GM12892 (cell line): ENCODE data around the gene TMEM158.

Experiments
- POLR2A ChIP-seq: IDR thresholded peaks from 2 replicates; pipeline ENCODE4 v1.6.1; 2011; ENCODE audit warnings: low read depth, low read length, control low read depth
- POLR2AphosphoS5 ChIP-seq: IDR thresholded peaks from 2 replicates; pipeline ENCODE4 v1.6.1; 2011; ENCODE audit warnings: low read depth, low read length, control low read depth
- TAF1 ChIP-seq: IDR thresholded peaks from 2 replicates; pipeline ENCODE4 v1.6.1; 2011; ENCODE audit warnings: low read depth, mild to moderate bottlenecking, control low read depth, low read length, borderline replicate concordance

DNA sequence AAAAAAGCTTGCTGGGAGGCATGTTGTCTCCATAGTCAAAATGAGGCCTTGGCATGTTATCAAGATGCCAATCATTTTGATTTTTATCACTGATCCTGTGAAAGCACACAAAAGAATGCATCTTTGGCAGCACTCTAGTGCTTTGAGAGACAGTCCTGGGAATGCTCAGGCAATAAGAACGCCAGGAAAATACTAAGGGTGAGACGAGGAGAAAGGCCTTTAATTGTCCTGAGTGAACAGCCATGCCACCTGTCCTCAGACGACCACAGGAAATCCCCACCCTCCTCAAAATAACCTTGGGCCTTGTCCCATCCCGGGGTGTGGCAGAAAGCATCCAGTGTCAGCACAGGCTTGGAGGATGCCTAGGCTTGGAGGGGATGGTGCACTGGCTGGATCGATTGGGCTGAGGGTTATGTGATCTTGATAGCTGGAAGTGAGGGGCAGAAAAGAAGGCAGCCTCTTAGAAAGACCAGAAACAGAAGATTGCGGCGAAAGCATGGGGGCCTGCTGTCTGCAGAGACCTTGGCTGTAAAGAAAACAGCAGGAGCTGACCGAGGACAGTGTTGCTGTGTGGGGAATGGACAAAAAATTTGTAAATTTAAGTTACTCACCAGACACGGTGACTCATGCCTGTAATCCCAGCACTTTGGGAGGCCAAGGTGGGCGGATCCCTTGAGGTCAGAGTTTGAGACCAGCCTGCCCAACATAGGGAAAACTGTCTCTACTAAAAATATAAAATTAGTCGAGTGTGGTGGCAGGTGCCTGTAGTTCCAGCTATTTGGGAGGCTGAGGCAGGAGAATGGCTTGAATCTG is 7.3 kb downstream of the TMEM158 start:
- TF ChIP-seq POLR2A (no peak), POLR2AphosphoS5 (no peak), TAF1 (no peak)
